GM19452 (cell line): ENCODE results near the gene COL12A1.

ENCODE experiments used
- ATAC-seq: cut with Tn5 transposase; IDR thresholded peaks from one replicate; pipeline ENCODE4 v1.9.1; 2021; ENCODE audit not compliant: unreplicated experiment

Gene COL12A1

GRCh38 chr6:75107913-75108312, 97.9 kb downstream of the COL12A1 start:
- no peak for ATAC-seq

- no peak for ATAC-seq
Observed at GRCh38 chr6:75106426-75106825, 99.4 kb downstream of the COL12A1 start.

GRCh38 chr6:75103431-75103830, 102.4 kb downstream of the COL12A1 start:
- ATAC-seq: no peak

GRCh38 chr6:75102301-75102700, 103.6 kb downstream of the COL12A1 start:
- ATAC-seq: no peak

GRCh38 chr6:75101896-75102295, 104.0 kb downstream of the COL12A1 start:
- no peak for ATAC-seq

- no peak for ATAC-seq
Observed at GRCh38 chr6:75098709-75099108, 107.1 kb downstream of the COL12A1 start.

- ATAC-seq: no peak
Observed at GRCh38 chr6:75096966-75097365, 108.9 kb downstream of the COL12A1 start.

GRCh38 chr6:75094614-75095200, 111.1 kb downstream of the COL12A1 start:
- ATAC-seq: no peak

- ATAC-seq: no peak
Observed at GRCh38 chr6:75091467-75092190, 114.2 kb downstream of the COL12A1 start.

- ATAC-seq: no peak
Observed at GRCh38 chr6:75090576-75090975, 115.3 kb downstream of the COL12A1 start.

GRCh38 chr6:75089921-75090320, 115.9 kb downstream of the COL12A1 start:
- no peak for ATAC-seq

- ATAC-seq: no peak
Observed at GRCh38 chr6:75089151-75089897, 116.5 kb downstream of the COL12A1 start.

GRCh38 chr6:75085931-75086635, 119.8 kb downstream of the COL12A1 start:
- ATAC-seq: no peak

- no peak for ATAC-seq
Observed at GRCh38 chr6:75084872-75085381, 120.9 kb downstream of the COL12A1 start.

GRCh38 chr6:75084018-75084417, 121.8 kb downstream of the COL12A1 start:
- ATAC-seq: no peak

GRCh38 chr6:75081921-75082320, 123.9 kb downstream of the COL12A1 start:
- no peak for ATAC-seq

GRCh38 chr6:75081047-75081446, 124.8 kb downstream of the COL12A1 start:
- ATAC-seq: no peak

GRCh38 chr6:75079589-75079988, 126.3 kb downstream of the COL12A1 start:
- no peak for ATAC-seq

GRCh38 chr6:75077701-75078100, 128.2 kb downstream of the COL12A1 start:
- ATAC-seq: no peak

- ATAC-seq: no peak
Observed at GRCh38 chr6:75076009-75076408, 129.8 kb downstream of the COL12A1 start.

GRCh38 chr6:75070244-75070643, 135.6 kb downstream of the COL12A1 start:
- no peak for ATAC-seq
